ENCODE data around the gene WDR43. TPM values are rescaled to one million over a fixed set of nuclear protein-coding genes. Genes with fewer than 3 reads are reported as not detected.
A peak's percentile ranks its signal among the peaks of the same experiment; 100 is the strongest.

The WDR43 gene
- total RNA-seq, 2 donors from 2014 or later: 15.3 to 21.8 TPM

DNA sequence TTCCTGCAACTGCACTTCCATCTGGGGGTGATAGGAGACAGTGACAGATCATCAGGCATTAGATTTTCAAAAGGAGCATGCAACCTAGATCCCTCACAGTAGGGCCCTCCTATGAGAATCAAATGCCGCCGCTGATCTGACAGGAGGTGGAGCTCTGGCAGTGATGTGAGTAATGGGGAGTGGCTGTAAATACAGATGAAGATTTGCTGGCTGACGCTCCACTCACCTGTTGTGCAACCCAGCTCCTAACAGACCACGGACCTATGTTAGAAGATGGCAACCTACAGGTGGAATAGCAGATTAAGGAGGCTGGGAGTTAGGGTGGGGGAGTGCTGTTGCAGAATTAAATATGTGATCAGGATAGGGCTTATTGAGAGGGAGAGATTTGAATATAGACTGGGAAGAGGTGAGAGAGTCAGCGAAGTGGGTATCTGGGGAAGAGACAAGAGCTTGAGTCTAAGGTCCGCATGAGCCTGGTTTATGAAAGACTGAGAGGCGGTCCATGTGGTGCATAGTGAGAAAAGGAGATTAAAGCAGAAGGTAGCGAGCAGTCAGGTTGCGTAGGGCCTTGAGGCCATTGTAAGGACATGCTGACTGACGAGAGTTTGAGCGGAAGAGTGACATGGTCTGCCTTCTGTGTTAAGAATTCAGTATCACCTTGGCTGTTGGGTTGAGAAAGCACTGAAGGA is 55.3 kb downstream of the WDR43 start:
- peaks cover 0 to 17% of the 10 kb centered on the region in 2 donors for H3K36me3 ChIP-seq (replicated peaks in 1 of 2; ENCODE audit: insufficient read depth in 1 of 2, low read depth in 2 of 2)
- no peak for ATAC-seq
- TF ChIP-seq POLR2A (IDR thresholded peaks at IDR 0.05): no peak
- TF ChIP-seq, protein P1, sequence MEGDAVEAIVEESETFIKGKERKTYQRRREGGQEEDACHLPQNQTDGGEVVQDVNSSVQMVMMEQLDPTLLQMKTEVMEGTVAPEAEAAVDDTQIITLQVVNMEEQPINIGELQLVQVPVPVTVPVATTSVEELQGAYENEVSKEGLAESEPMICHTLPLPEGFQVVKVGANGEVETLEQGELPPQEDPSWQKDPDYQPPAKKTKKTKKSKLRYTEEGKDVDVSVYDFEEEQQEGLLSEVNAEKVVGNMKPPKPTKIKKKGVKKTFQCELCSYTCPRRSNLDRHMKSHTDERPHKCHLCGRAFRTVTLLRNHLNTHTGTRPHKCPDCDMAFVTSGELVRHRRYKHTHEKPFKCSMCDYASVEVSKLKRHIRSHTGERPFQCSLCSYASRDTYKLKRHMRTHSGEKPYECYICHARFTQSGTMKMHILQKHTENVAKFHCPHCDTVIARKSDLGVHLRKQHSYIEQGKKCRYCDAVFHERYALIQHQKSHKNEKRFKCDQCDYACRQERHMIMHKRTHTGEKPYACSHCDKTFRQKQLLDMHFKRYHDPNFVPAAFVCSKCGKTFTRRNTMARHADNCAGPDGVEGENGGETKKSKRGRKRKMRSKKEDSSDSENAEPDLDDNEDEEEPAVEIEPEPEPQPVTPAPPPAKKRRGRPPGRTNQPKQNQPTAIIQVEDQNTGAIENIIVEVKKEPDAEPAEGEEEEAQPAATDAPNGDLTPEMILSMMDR (IDR thresholded peaks at IDR 0.05): no peak
- H3K9me3 ChIP-seq: no peaks in the 10 kb centered on the region
- H3K27ac ChIP-seq: no peak overlapping the region
- no peaks in the 10 kb centered on the region for H3K27me3 ChIP-seq
- WGBS, 2 donors: 87 to 88% methylated on average over 11 of the region's 11 CpGs
- no peak overlapping the region for H3K4me3 ChIP-seq
- intact Hi-C loops (cut with DNase I): no loop called here
- DNase-seq: no peak
- no peaks in the 10 kb centered on the region for H3K4me1 ChIP-seq

DNA sequence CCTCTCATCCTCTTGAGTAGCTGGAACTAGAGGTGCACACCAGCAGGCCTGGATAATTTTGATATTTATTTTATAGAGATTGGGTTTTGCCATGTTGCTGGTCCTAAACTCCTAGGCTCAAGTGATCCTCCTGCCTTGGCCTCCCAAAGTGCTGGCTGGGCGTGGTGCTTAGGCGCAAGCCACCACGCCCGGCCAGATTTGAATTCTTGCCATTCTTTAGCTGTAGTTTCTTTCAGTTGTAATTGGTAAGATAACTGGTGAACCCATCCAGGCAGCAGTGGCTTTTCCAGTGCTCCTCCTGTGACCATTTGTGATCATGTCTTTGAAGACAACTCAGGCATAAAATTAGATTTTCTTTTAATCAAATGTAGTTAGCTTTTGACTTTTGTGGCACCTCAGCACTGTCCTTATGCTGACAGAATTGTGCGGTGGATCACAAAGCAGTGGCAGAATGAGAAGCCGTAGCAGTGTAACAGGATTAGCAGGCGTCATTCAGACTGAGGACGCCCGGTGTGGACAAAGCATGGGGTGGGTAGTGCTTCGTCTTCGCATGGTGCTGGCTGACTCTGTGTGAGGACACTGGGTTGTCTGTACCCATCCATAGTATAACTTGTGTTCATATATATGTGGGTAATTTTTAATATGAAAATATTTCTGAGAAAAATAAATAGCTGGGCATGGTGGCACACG is 56.6 kb downstream of the WDR43 start:
- H3K27ac ChIP-seq: peak overlapping the region in 1 of 4 donors; percentile 58
- no peak for TF ChIP-seq POLR2A (IDR thresholded peaks at IDR 0.05)

DNA sequence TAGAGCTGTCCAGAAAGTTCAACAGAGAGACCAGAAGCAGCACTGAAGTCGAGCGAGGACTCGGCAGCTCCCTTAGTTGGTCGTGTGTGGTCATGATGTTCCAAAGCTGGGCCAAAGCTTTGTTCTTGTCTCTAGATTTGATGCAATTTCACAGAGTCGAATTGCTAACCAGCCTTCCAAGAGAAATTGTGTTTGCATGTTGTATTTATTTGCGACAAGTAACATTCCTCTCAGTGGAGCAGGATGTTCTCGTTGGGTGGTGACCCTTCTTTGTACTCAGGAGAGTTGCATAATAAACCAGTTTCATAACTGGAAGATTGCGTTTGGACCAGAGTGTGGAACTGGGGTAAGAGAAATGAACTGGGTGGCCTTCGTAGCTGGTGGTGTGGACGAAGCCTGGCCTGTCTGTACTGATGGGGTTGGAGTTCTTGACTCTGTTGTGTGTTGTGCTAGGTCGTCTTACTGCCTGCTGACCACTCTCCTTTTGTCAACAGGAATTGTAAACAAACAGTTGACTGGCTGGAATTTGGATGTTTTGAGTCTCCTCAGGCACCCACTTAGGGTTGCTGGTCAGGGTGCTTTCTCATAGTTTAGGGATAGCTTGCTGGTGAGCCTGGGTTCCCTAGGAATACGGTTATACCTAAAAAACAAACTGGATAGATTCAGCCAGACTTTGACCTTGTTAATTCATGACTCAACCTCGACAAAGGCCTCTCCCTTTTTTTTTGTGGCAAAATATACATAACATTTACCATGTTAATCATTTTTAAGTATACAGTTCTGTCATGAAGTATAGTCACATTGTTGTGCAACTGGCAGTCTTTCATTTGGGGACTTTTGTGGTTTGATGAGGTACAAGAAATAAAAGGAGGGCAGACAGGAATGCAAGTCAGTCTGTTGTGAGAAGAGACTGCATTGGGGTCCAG is 57.7 kb downstream of the WDR43 start:
- H3K27ac ChIP-seq: peak overlapping the region in 1 of 4 donors; percentile 58
- WGBS, 2 donors: 58 to 61% methylated on average over 13 of the region's 13 CpGs
- H3K36me3 ChIP-seq (replicated peaks in 1 of 2; ENCODE audit: insufficient read depth in 1 of 2, low read depth in 2 of 2): peaks cover 0 to 5% of the 10 kb centered on the region in 2 donors
- ATAC-seq (peak; percentile 41), DNase-seq (peak in 2 of 4 donors; percentile 9 to 46)
- TF ChIP-seq, protein P1 (IDR thresholded peaks at IDR 0.05): no peak
- TF ChIP-seq POLR2A (IDR thresholded peaks at IDR 0.05): no peak
- peaks cover 4% of the 10 kb centered on the region for H3K4me1 ChIP-seq
- H3K27me3 ChIP-seq: no peaks in the 10 kb centered on the region
- no peaks in the 10 kb centered on the region for H3K9me3 ChIP-seq
- H3K4me3 ChIP-seq: no peak overlapping the region
- intact Hi-C loops (cut with DNase I): no loop called here

More for the DNA sequence above, 56.6 kb downstream of the WDR43 start:
- Histone ChIP-seq H3K9me3 (no peaks in the 10 kb centered on the region), H3K4me1 (peaks cover under 1% of the 10 kb centered on the region), H3K36me3 (replicated peaks in 1 of 2; ENCODE audit: insufficient read depth in 1 of 2, low read depth in 2 of 2) (peaks cover 0 to 14% of the 10 kb centered on the region in 2 donors), H3K4me3 (no peak overlapping the region), H3K27me3 (no peaks in the 10 kb centered on the region)
- intact Hi-C loops (cut with DNase I): no loop called here
- DNase-seq: no peak
- WGBS, 2 donors: 94 to 97% methylated on average over 12 of the region's 12 CpGs
- no peak for ATAC-seq

DNA sequence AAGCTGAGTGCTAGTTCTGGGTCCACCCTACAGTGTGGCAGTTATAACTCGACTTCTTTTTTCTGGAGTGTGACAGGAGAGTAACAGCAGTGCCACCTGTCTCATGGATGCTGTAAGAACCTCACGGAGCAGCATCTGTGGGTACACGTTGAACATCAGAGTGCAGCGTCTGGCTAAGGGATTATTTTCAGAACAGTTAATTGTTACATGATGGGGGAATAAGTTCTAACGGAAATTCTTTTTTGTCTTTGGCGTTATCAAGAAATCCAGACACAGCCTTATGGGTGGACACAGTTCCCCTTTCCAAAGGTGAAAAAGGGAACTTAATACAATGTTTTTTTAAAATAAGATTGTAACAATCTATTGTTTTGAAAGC is 58.4 kb downstream of the WDR43 start:
- ATAC-seq (no peak), DNase-seq (no peak)
- no peaks in the 10 kb centered on the region for H3K27me3 ChIP-seq
- no peak for TF ChIP-seq POLR2A (IDR thresholded peaks at IDR 0.05)
- TF ChIP-seq, protein P1 (IDR thresholded peaks at IDR 0.05): no peak
- intact Hi-C loops (cut with DNase I): no loop called here
- H3K9me3 ChIP-seq: no peaks in the 10 kb centered on the region
- H3K4me1 ChIP-seq: peaks cover 4% of the 10 kb centered on the region
- peak overlapping the region in 1 of 4 donors; percentile 58 for H3K27ac ChIP-seq
- peaks cover 0 to 5% of the 10 kb centered on the region in 2 donors for H3K36me3 ChIP-seq (replicated peaks in 1 of 2; ENCODE audit: insufficient read depth in 1 of 2, low read depth in 2 of 2)
- WGBS, 2 donors: 39 to 41% methylated on average over 6 of the region's 6 CpGs
- no peak overlapping the region for H3K4me3 ChIP-seq

DNA sequence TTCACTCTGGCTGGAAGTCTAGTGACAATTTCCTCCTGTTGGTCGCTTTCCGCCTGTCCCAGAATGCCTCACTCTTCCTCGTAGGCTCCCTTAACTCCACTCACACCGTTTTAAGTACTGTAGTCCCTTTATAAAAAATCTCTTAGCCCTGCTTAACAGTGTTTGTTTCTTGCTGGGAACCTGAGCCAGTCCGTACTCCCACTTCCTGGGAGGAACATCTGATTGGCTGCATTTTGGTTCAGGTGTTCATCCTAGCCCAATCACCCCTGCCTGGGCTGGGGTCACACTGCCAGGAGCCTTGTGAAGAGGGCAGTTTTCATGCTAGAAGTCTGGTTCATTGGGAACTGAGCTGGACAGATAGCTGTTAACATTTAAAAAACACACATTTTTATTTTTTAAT is 61.0 kb downstream of the WDR43 start:
- no peak for ATAC-seq
- Histone ChIP-seq H3K27me3 (no peaks in the 10 kb centered on the region), H3K36me3 (replicated peaks in 1 of 2; ENCODE audit: insufficient read depth in 1 of 2, low read depth in 2 of 2) (no peaks in the 10 kb centered on the region), H3K4me1 (peaks cover 4% of the 10 kb centered on the region), H3K9me3 (no peaks in the 10 kb centered on the region), H3K4me3 (no peak overlapping the region), H3K27ac (no peak overlapping the region)
- WGBS, 2 donors: 39 to 40% methylated on average over 5 of the region's 5 CpGs
- no peak for TF ChIP-seq POLR2A (IDR thresholded peaks at IDR 0.05)
- TF ChIP-seq, protein P1 (IDR thresholded peaks at IDR 0.05): no peak
- intact Hi-C loops (cut with DNase I): loop anchor here (5.0 kb wide), 1 partner anchor 242 kb away; no protein-coding TSS in a partner anchor
- DNase-seq: no peak
